Smooth muscle cell (in vitro differentiated cells): ENCODE measurements around the gene ITPA. TPM values are rescaled to one million over a fixed set of nuclear protein-coding genes. Genes with fewer than 3 reads are reported as not detected.

Experiments used
- DNase-seq: peaks from one replicate; lab custom pipeline; 2025; ENCODE audit not compliant: unreplicated experiment; lab: John Stamatoyannopoulos, UW
- H2AFZ ChIP-seq: fragments of 200-600 bp; sonication (generic); 2 replicates; pipeline ENCODE4 v1.6.0; 2016; ENCODE audit warnings: antibody characterized with exemption, low read depth, mild to moderate bottlenecking
- H3F3A ChIP-seq: fragments of 200-600 bp; sonication (generic); 2 replicates; pipeline ENCODE4 v1.6.0; 2017; ENCODE audit warnings: antibody characterized with exemption, low read depth
- H3K27ac ChIP-seq: fragments of 200-600 bp; sonication (generic); 2 replicates; pipeline ENCODE4 v1.5.1; 2016; ENCODE audit warnings: low read depth, mild to moderate bottlenecking
- H3K27me3 ChIP-seq: fragments of 200-600 bp; sonication (generic); 2 replicates; pipeline ENCODE4 v1.6.1; 2016; ENCODE audit warnings: low read depth, mild to moderate bottlenecking
- H3K36me3 ChIP-seq: fragments of 200-600 bp; sonication (generic); 2 replicates; pipeline ENCODE4 v1.5.1; 2016; ENCODE audit warnings: low read depth
- H3K4me1 ChIP-seq: fragments of 200-600 bp; sonication (generic); 2 replicates; pipeline ENCODE4 v1.5.1; 2016; ENCODE audit warnings: low read depth
- H3K4me2 ChIP-seq: fragments of 200-600 bp; sonication (generic); 2 replicates; pipeline ENCODE4 v1.6.0; 2016; ENCODE audit warnings: mild to moderate bottlenecking
- H3K4me3 ChIP-seq: fragments of 200-600 bp; sonication (generic); 2 replicates; pipeline ENCODE4 v1.5.1; 2016; ENCODE audit warnings: mild to moderate bottlenecking
- H3K79me2 ChIP-seq: fragments of 200-600 bp; sonication (generic); 2 replicates; pipeline ENCODE4 v1.6.0; 2016; ENCODE audit warnings: low read depth, mild to moderate bottlenecking
- H3K9ac ChIP-seq: fragments of 200-600 bp; sonication (generic); 2 replicates; pipeline ENCODE4 v1.6.0; 2016; ENCODE audit warnings: low read depth
- H3K9me3 ChIP-seq: fragments of 200-600 bp; sonication (generic); replicated peaks from 2 replicates; pipeline ENCODE4 v1.5.1; 2016; ENCODE audit warnings: low read depth
- H4K20me1 ChIP-seq: fragments of 200-600 bp; sonication (generic); 2 replicates; pipeline ENCODE4 v1.6.0; 2016; ENCODE audit warnings: low read depth
- WGBS: methylation state at CpG from one replicate; pipeline ENCODE4 v1.1.7; 2016; ENCODE audit warnings: low lambda C conversion rate; 5-methylcytosine and 5-hydroxymethylcytosine counted together
- polyA plus RNA-seq: library from polyadenylated mRNA; unstranded; fragments of >200 nt; fragmentation: Nextera tagmentation; extraction: Ambion mirVana; gene quantifications from 2 replicates; pipeline ENCODE4 v1.2.1, GENCODE V29; 2016
- total RNA-seq: library from RNA; depleted of rRNA; stranded (reverse); fragments of >200 nt; gene quantifications from 2 replicates; pipeline ENCODE4 v1.2.3, GENCODE V29; 2014
- TF ChIP-seq, protein P1 (sequence below): fragments of 200-600 bp; sonication (generic); IDR thresholded peaks from 2 replicates; pipeline ENCODE4 v1.5.1; 2017; ENCODE audit warnings: borderline replicate concordance, mild to moderate bottlenecking, antibody characterized with exemption; ENCODE audit not compliant: insufficient read depth, poor library complexity, severe bottlenecking

The ITPA gene
- total RNA-seq (18.9 and 20.4 TPM in 2 replicates), polyA plus RNA-seq (51.6 and 55.8 TPM in 2 replicates)

GRCh38 chr20:3209257-3209945 is at the start of gene ITPA:
Gene ITPA, plus strand, starts transcription at chr20:3209498. Its CDS starts 54 bp downstream, at chr20:3209552.
- H3F3A ChIP-seq: no peaks in the 10 kb centered on the region
- H3K9ac ChIP-seq: peak within 1 kb of the TSS; percentile 85
- peak within 1 kb of the TSS; percentile 57 for H3K27ac ChIP-seq
- H3K27me3 ChIP-seq: no peaks in the 10 kb centered on the region
- peaks cover 32% of the 10 kb centered on the region for H3K79me2 ChIP-seq
- peak within 1 kb of the TSS; percentile 99 for H2AFZ ChIP-seq
- peaks cover 8% of the 10 kb centered on the region for H3K4me1 ChIP-seq
- no peaks in the 10 kb centered on the region for H3K9me3 ChIP-seq
- TF ChIP-seq, protein P1, sequence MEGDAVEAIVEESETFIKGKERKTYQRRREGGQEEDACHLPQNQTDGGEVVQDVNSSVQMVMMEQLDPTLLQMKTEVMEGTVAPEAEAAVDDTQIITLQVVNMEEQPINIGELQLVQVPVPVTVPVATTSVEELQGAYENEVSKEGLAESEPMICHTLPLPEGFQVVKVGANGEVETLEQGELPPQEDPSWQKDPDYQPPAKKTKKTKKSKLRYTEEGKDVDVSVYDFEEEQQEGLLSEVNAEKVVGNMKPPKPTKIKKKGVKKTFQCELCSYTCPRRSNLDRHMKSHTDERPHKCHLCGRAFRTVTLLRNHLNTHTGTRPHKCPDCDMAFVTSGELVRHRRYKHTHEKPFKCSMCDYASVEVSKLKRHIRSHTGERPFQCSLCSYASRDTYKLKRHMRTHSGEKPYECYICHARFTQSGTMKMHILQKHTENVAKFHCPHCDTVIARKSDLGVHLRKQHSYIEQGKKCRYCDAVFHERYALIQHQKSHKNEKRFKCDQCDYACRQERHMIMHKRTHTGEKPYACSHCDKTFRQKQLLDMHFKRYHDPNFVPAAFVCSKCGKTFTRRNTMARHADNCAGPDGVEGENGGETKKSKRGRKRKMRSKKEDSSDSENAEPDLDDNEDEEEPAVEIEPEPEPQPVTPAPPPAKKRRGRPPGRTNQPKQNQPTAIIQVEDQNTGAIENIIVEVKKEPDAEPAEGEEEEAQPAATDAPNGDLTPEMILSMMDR: no peak
- peak within 1 kb of the TSS; percentile 95 for H3K4me2 ChIP-seq
- peak; percentile 8 for DNase-seq
- under 1% methylated on average over 48 of the region's 48 CpGs for WGBS
- no peaks in the 10 kb centered on the region for H4K20me1 ChIP-seq
- H3K4me3 ChIP-seq: peak within 1 kb of the TSS; percentile 98
- H3K36me3 ChIP-seq: no peaks in the 10 kb centered on the region

- TF ChIP-seq, protein P1: no peak
- WGBS: 97% methylated on average over 6 of the region's 6 CpGs
- H3K9me3 ChIP-seq: no peaks in the 10 kb centered on the region
- DNase-seq: no peak
- H3K4me1 ChIP-seq: peaks cover 16% of the 10 kb centered on the region
- H3K79me2 ChIP-seq: peaks cover 46% of the 10 kb centered on the region
- no peak overlapping the region for H3K9ac ChIP-seq
- no peaks in the 10 kb centered on the region for H3F3A ChIP-seq
- H3K27me3 ChIP-seq: no peaks in the 10 kb centered on the region
- H3K4me3 ChIP-seq: peak overlapping the region; percentile 91
- peak overlapping the region; percentile 95 for H3K4me2 ChIP-seq
- peaks cover 41% of the 10 kb centered on the region for H4K20me1 ChIP-seq
- no peaks in the 10 kb centered on the region for H3K36me3 ChIP-seq
- H2AFZ ChIP-seq: no peak overlapping the region
- no peak overlapping the region for H3K27ac ChIP-seq
Measured at GRCh38 chr20:3160418-3160817, 48.9 kb upstream of the ITPA start.

GRCh38 chr20:3161316-3162079 is 47.8 kb upstream of the ITPA start:
- 77% methylated on average over 5 of the region's 5 CpGs for WGBS

More at GRCh38 chr20:3161316-3162079, 47.8 kb upstream of the ITPA start:
- H3K9ac ChIP-seq: no peak overlapping the region
- H3K27me3 ChIP-seq: no peaks in the 10 kb centered on the region
- H3K36me3 ChIP-seq: no peaks in the 10 kb centered on the region
- peaks cover 30% of the 10 kb centered on the region for H4K20me1 ChIP-seq
- TF ChIP-seq, protein P1: no peak
- no peak overlapping the region for H3K4me3 ChIP-seq
- no peak overlapping the region for H3K4me2 ChIP-seq
- no peaks in the 10 kb centered on the region for H3F3A ChIP-seq
- no peak overlapping the region for H3K27ac ChIP-seq
- no peaks in the 10 kb centered on the region for H3K9me3 ChIP-seq
- H3K4me1 ChIP-seq: peaks cover 16% of the 10 kb centered on the region
- peaks cover 36% of the 10 kb centered on the region for H3K79me2 ChIP-seq
- no peak overlapping the region for H2AFZ ChIP-seq
- DNase-seq: no peak
